Vagina (tissue), 2 donors: ENCODE data around the gene CATSPERB.
"Not testable (repeated sequence)": the region's sequence is repeated elsewhere in the genome, so short reads cannot be mapped to it uniquely, and the experiment has no call there.

Experiments
- CTCF ChIP-seq, 3 experiments: fragments of 450-650 bp in 2 of 3; fragments of 200-600 bp in 1 of 3; sonication (generic) in 1 of 3; IDR thresholded peaks; one replicate each; pipeline ENCODE4 v1.5.1; 2017 to 2019; ENCODE audit warnings: antibody characterized with exemption in 3 of 3, mild to moderate bottlenecking in 2 of 3, moderate library complexity in 2 of 3
- POLR2A ChIP-seq, 2 donors: fragments of 450-650 bp; IDR thresholded peaks; one replicate each; pipeline ENCODE4 v1.6.1; 2017; ENCODE audit warnings: antibody characterized with exemption in 2 of 2, mild to moderate bottlenecking in 2 of 2, moderate library complexity in 2 of 2
- POLR2AphosphoS5 ChIP-seq, 2 donors: sonication (generic); formaldehyde crosslinking; IDR thresholded peaks; one replicate each; pipeline ENCODE4 v1.9.0; 2017; ENCODE audit warnings: antibody characterized with exemption in 2 of 2, mild to moderate bottlenecking in 2 of 2, low read depth in 1 of 2; ENCODE audit not compliant: insufficient read depth in 1 of 2

DNA sequence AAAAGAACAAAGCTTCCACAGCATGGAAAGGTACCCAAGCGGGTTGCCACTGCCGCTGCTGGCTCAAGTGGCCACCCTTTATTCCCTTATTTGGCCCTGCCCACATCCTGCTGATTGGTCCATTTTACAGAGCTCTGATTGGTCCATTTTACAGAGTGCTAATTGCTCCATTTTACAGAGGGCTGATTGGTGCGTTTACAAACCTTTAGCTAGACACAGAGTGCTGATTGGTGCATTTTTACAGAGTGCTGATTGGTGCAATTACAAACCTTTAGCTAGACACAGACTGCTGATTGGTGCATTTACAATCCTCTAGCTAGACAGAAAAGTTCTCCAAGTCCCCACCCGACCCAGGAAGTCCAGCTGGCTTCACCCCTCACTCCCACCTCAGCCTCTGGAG is 164.1 kb downstream of the CATSPERB start:
- not testable (repeated sequence) for TF ChIP-seq CTCF (IDR thresholded peaks at IDR 0.05); POLR2A (IDR thresholded peaks at IDR 0.05); POLR2AphosphoS5 (IDR thresholded peaks at IDR 0.05; ENCODE audit: insufficient read depth in 1 of 2, low read depth in 1 of 2)
